ENCODE data around the gene CMPK1.

Gene CMPK1

GRCh38 chr1:47403321-47403910 is 69.8 kb downstream of the CMPK1 start:
- Histone ChIP-seq H3K27ac (ENCODE audit: low read depth, low read length) (no peak overlapping the region), H3K4me3 (ENCODE audit: low read depth in 1 of 2, low read length in 2 of 2) (no peak overlapping the region), H3K9me3 (ENCODE audit: control insufficient read depth in 1 of 2, low read length in 2 of 2) (no peaks in the 10 kb centered on the region), H3K27me3 (ENCODE audit: control insufficient read depth in 1 of 2, insufficient read depth in 2 of 2, low read length in 2 of 2) (peaks cover 0 to 3% of the 10 kb centered on the region in 2 donors), H3K9ac (ENCODE audit: low read depth in 1 of 2, low read length in 2 of 2) (no peak overlapping the region), H3K4me1 (ENCODE audit: control insufficient read depth in 1 of 2, insufficient read depth in 2 of 2, low read length in 2 of 2) (peaks cover 8 to 11% of the 10 kb centered on the region in 2 donors), H3K36me3 (ENCODE audit: control insufficient read depth in 1 of 2, insufficient read depth in 2 of 2, low read length in 2 of 2) (no peaks in the 10 kb centered on the region)

DNA sequence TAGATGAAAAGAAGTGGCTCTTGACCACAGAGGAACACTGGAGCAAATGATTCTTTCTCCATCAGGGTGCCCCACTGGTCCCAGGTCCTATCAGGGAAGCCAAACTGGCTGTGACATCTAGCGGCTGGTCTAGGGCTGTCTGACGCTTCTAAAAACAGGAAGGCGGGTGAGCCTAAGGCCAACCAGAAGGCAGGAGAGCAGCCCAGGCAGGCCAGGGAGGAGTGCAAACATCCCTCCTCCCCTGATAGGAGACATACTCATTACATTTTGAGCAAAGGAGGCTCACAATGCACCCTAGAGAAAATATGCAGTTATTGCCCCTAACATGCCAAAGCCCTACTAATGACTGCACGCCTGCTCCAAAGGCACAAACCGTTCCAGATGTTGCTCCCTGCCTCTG is 72.1 kb downstream of the CMPK1 start:
- H3K9me3 ChIP-seq (ENCODE audit: control insufficient read depth in 1 of 2, low read length in 2 of 2) = no peaks in the 10 kb centered on the region
- H3K27me3 ChIP-seq (ENCODE audit: control insufficient read depth in 1 of 2, insufficient read depth in 2 of 2, low read length in 2 of 2) = peaks cover 0 to 3% of the 10 kb centered on the region in 2 donors
- H3K27ac ChIP-seq (ENCODE audit: low read depth, low read length) = no peak overlapping the region
- H3K4me1 ChIP-seq (ENCODE audit: control insufficient read depth in 1 of 2, insufficient read depth in 2 of 2, low read length in 2 of 2) = peaks cover 8 to 11% of the 10 kb centered on the region in 2 donors
- H3K36me3 ChIP-seq (ENCODE audit: control insufficient read depth in 1 of 2, insufficient read depth in 2 of 2, low read length in 2 of 2) = no peaks in the 10 kb centered on the region
- H3K4me3 ChIP-seq (ENCODE audit: low read depth in 1 of 2, low read length in 2 of 2) = no peak overlapping the region
- no peak overlapping the region for H3K9ac ChIP-seq (ENCODE audit: low read depth in 1 of 2, low read length in 2 of 2)

DNA sequence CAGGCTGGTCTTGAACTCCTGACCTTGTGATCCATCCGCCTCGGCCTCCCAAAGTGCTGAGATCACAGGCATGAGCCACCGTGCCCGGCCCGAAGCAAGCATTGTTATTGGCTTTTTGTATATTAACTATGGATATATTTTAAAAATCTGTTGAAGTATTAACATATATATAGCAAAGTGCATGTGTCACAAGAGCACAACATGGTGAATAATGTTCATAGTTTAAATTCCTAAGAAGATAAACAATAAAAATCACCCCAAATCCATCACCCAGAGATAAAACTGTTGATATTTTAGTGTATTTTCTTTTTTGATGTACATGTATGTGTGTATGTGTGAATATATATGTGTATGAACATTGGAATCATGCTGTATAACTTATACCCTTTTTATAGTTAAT is 73.4 kb downstream of the CMPK1 start:
- Histone ChIP-seq H3K4me3 (ENCODE audit: low read depth in 1 of 2, low read length in 2 of 2) (no peak overlapping the region), H3K9ac (ENCODE audit: low read depth in 1 of 2, low read length in 2 of 2) (no peak overlapping the region), H3K27ac (ENCODE audit: low read depth, low read length) (no peak overlapping the region), H3K4me1 (ENCODE audit: control insufficient read depth in 1 of 2, insufficient read depth in 2 of 2, low read length in 2 of 2) (peaks cover 0 to 3% of the 10 kb centered on the region in 2 donors), H3K27me3 (ENCODE audit: control insufficient read depth in 1 of 2, insufficient read depth in 2 of 2, low read length in 2 of 2) (peaks cover 3% of the 10 kb centered on the region in 2 donors), H3K9me3 (ENCODE audit: control insufficient read depth in 1 of 2, low read length in 2 of 2) (no peaks in the 10 kb centered on the region), H3K36me3 (ENCODE audit: control insufficient read depth in 1 of 2, insufficient read depth in 2 of 2, low read length in 2 of 2) (no peaks in the 10 kb centered on the region)

GRCh38 chr1:47407481-47407880 is 73.9 kb downstream of the CMPK1 start:
- Histone ChIP-seq H3K36me3 (ENCODE audit: control insufficient read depth in 1 of 2, insufficient read depth in 2 of 2, low read length in 2 of 2) (no peaks in the 10 kb centered on the region), H3K4me3 (ENCODE audit: low read depth in 1 of 2, low read length in 2 of 2) (no peak overlapping the region), H3K9ac (ENCODE audit: low read depth in 1 of 2, low read length in 2 of 2) (no peak overlapping the region), H3K27me3 (ENCODE audit: control insufficient read depth in 1 of 2, insufficient read depth in 2 of 2, low read length in 2 of 2) (peaks cover 3% of the 10 kb centered on the region in 2 donors), H3K9me3 (ENCODE audit: control insufficient read depth in 1 of 2, low read length in 2 of 2) (no peaks in the 10 kb centered on the region), H3K4me1 (ENCODE audit: control insufficient read depth in 1 of 2, insufficient read depth in 2 of 2, low read length in 2 of 2) (no peaks in the 10 kb centered on the region), H3K27ac (ENCODE audit: low read depth, low read length) (no peak overlapping the region)

DNA sequence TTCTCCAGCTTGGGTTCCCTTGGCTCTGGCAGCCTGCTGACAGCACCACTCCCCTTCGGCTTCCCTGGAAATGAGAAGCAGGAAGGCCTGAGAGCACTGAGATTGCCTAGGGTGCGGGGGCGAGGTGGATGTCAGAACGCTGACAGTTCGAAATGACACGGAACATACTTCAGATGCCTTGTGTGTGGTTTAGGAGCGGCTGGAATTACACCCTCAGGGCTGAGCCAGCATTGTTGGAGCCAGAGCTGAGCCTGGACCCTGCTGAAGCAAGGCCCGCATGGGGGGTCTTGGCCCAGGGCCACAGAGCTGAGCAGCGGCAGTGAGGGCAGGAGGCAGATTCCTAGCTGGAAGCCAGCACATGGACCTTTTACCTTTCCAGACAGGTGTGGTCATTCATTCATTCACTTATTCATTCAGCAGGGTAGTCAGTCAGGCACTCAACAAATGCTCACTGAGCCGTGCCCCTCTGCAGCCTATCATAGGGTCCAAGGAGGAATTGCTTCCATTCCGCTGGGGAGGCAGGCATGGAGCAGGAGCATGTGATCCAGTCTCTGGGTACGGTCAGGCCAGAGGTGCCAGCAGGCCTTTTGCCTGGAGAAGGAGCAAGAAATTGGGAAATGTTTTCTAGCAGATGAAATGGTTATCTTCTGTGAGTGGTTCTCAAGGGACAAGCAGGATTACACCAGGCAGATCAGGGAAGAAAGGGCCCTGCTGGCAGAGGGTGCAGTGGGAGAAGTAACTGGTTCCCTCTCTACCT is 75.9 kb downstream of the CMPK1 start:
- no peak overlapping the region for H3K27ac ChIP-seq (ENCODE audit: low read depth, low read length)
- no peak overlapping the region for H3K4me3 ChIP-seq (ENCODE audit: low read depth in 1 of 2, low read length in 2 of 2)
- H3K36me3 ChIP-seq (ENCODE audit: control insufficient read depth in 1 of 2, insufficient read depth in 2 of 2, low read length in 2 of 2) = no peaks in the 10 kb centered on the region
- H3K9ac ChIP-seq (ENCODE audit: low read depth in 1 of 2, low read length in 2 of 2) = no peak overlapping the region
- no peaks in the 10 kb centered on the region for H3K4me1 ChIP-seq (ENCODE audit: control insufficient read depth in 1 of 2, insufficient read depth in 2 of 2, low read length in 2 of 2)
- H3K9me3 ChIP-seq (ENCODE audit: control insufficient read depth in 1 of 2, low read length in 2 of 2) = no peaks in the 10 kb centered on the region
- H3K27me3 ChIP-seq (ENCODE audit: control insufficient read depth in 1 of 2, insufficient read depth in 2 of 2, low read length in 2 of 2) = peaks cover 3 to 11% of the 10 kb centered on the region in 2 donors

DNA sequence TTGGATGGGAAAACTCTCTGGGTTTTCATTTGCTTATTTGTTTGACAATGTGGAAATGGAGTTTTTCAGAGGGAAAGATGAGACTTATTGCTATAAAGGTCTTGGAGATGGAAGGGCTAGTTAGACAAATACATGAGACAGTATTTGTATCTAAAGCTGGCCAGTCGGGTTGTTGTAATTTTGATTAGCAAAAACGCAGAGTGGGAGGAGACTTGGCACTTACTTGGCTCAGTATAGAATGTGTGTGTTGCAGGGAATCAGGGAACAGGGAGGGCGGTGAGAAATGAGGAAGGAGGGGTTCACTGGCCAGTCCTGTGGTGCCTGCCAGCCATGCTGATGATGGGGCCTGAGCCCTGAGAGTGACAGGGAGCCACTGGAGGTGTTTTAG is 76.5 kb downstream of the CMPK1 start:
- Histone ChIP-seq H3K4me3 (ENCODE audit: low read depth in 1 of 2, low read length in 2 of 2) (no peak overlapping the region), H3K27me3 (ENCODE audit: control insufficient read depth in 1 of 2, insufficient read depth in 2 of 2, low read length in 2 of 2) (peaks cover 7 to 16% of the 10 kb centered on the region in 2 donors), H3K27ac (ENCODE audit: low read depth, low read length) (no peak overlapping the region), H3K36me3 (ENCODE audit: control insufficient read depth in 1 of 2, insufficient read depth in 2 of 2, low read length in 2 of 2) (no peaks in the 10 kb centered on the region), H3K9me3 (ENCODE audit: control insufficient read depth in 1 of 2, low read length in 2 of 2) (no peaks in the 10 kb centered on the region), H3K9ac (ENCODE audit: low read depth in 1 of 2, low read length in 2 of 2) (no peak overlapping the region), H3K4me1 (ENCODE audit: control insufficient read depth in 1 of 2, insufficient read depth in 2 of 2, low read length in 2 of 2) (no peaks in the 10 kb centered on the region)

DNA sequence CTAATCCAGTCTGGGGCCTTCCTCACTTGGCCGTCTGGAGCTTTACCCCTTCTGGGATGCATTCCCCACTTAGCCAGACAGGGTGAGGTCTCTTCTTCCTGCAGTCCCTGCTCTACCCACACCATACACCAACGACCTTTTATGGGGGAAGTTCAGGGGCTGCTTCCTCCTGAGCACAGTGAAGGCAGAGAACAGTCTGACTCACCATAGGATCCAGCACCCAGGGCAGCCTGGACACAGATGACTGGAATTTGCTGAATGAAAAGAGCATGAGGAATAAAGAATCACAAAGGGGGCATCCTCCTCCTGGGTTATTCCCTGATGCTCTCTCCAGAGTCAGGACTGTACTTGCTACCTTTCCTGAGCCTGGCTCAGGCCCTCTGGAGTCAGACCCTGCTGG is 77.8 kb downstream of the CMPK1 start:
- no peak overlapping the region for H3K9ac ChIP-seq (ENCODE audit: low read depth in 1 of 2, low read length in 2 of 2)
- H3K27me3 ChIP-seq (ENCODE audit: control insufficient read depth in 1 of 2, insufficient read depth in 2 of 2, low read length in 2 of 2) = peaks cover 17 to 23% of the 10 kb centered on the region in 2 donors
- no peak overlapping the region for H3K4me3 ChIP-seq (ENCODE audit: low read depth in 1 of 2, low read length in 2 of 2)
- H3K27ac ChIP-seq (ENCODE audit: low read depth, low read length) = no peak overlapping the region
- no peaks in the 10 kb centered on the region for H3K36me3 ChIP-seq (ENCODE audit: control insufficient read depth in 1 of 2, insufficient read depth in 2 of 2, low read length in 2 of 2)
- no peaks in the 10 kb centered on the region for H3K4me1 ChIP-seq (ENCODE audit: control insufficient read depth in 1 of 2, insufficient read depth in 2 of 2, low read length in 2 of 2)
- no peaks in the 10 kb centered on the region for H3K9me3 ChIP-seq (ENCODE audit: control insufficient read depth in 1 of 2, low read length in 2 of 2)

GRCh38 chr1:47412437-47412836 is 78.8 kb downstream of the CMPK1 start:
- H3K27ac ChIP-seq (ENCODE audit: low read depth, low read length) = no peak overlapping the region
- H3K9me3 ChIP-seq (ENCODE audit: control insufficient read depth in 1 of 2, low read length in 2 of 2) = no peaks in the 10 kb centered on the region
- H3K36me3 ChIP-seq (ENCODE audit: control insufficient read depth in 1 of 2, insufficient read depth in 2 of 2, low read length in 2 of 2) = no peaks in the 10 kb centered on the region
- H3K4me1 ChIP-seq (ENCODE audit: control insufficient read depth in 1 of 2, insufficient read depth in 2 of 2, low read length in 2 of 2) = no peaks in the 10 kb centered on the region
- H3K9ac ChIP-seq (ENCODE audit: low read depth in 1 of 2, low read length in 2 of 2) = no peak overlapping the region
- H3K4me3 ChIP-seq (ENCODE audit: low read depth in 1 of 2, low read length in 2 of 2) = no peak overlapping the region
- H3K27me3 ChIP-seq (ENCODE audit: control insufficient read depth in 1 of 2, insufficient read depth in 2 of 2, low read length in 2 of 2) = peaks cover 20 to 26% of the 10 kb centered on the region in 2 donors

GRCh38 chr1:47415728-47416318 is 82.2 kb downstream of the CMPK1 start, which contains the start of gene FOXE3:
Gene FOXE3 (plus strand): TSS chr1:47416285. CDS start chr1:47416316, 31 bp downstream.
- no peak within 1 kb of the TSS for H3K9ac ChIP-seq (ENCODE audit: low read depth in 1 of 2, low read length in 2 of 2)
- H3K27me3 ChIP-seq (ENCODE audit: control insufficient read depth in 1 of 2, insufficient read depth in 2 of 2, low read length in 2 of 2) = peaks cover 33 to 47% of the 10 kb centered on the region in 2 donors
- H3K36me3 ChIP-seq (ENCODE audit: control insufficient read depth in 1 of 2, insufficient read depth in 2 of 2, low read length in 2 of 2) = no peaks in the 10 kb centered on the region
- no peak within 1 kb of the TSS for H3K27ac ChIP-seq (ENCODE audit: low read depth, low read length)
- no peaks in the 10 kb centered on the region for H3K9me3 ChIP-seq (ENCODE audit: control insufficient read depth in 1 of 2, low read length in 2 of 2)
- H3K4me3 ChIP-seq (ENCODE audit: low read depth in 1 of 2, low read length in 2 of 2) = no peak within 1 kb of the TSS
- H3K4me1 ChIP-seq (ENCODE audit: control insufficient read depth in 1 of 2, insufficient read depth in 2 of 2, low read length in 2 of 2) = no peaks in the 10 kb centered on the region

Data from duodenal mucosa (tissue), 2 donors.